ENCODE measurements around the gene GATA6.
"Not testable (repeated sequence)": the region's sequence is repeated elsewhere in the genome, so short reads cannot be mapped to it uniquely, and the experiment has no call there.

GATA6 gene

DNA sequence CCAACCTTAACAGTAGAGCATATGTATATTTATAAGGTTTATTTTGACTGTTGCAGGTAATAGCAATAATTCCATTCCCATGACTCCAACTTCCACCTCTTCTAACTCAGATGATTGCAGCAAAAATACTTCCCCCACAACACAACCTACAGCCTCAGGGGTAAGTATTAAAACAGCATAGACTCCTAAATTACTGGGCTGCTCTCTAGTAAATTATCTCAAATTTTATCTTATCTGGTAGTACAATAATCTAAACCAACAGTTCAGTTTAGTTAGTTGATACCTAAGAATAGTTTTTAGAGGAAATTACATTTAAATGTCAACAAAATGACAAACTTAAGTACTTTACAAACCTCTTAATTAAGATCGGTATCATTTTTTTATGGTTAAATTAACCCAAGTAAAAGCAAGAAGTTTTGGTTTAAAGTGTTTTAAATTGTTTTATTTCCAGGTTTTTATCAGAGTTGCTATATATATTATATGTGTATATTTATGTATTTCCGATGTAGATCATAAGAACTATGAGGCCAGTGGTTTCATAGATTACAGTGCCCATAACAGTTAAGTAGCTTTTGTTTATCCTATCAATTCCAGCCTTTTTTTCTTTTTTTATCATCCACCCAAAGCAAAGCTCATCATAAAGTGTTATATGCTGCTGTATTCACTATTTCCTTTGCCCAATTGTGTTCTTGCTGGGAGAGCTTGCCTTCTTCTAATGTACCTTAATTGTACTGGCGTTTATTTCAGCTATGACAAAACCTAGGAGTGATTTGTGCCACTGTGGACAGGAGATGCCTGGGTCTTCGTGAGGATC is 13.7 kb downstream of the GATA6 start:
- TF ChIP-seq POLR2A (IDR thresholded peaks at IDR 0.05; ENCODE audit: low read depth, low read length), result no peak
- FAIRE-seq (no peak), DNase-seq (ENCODE audit: insufficient read length, low spot score) (no peak)

GRCh38 chr18:22183698-22184170 is 14.3 kb downstream of the GATA6 start:
- DNase-seq (ENCODE audit: insufficient read length, low spot score) (no peak), FAIRE-seq (no peak)
- TF ChIP-seq POLR2A (IDR thresholded peaks at IDR 0.05; ENCODE audit: low read depth, low read length), result no peak

DNA sequence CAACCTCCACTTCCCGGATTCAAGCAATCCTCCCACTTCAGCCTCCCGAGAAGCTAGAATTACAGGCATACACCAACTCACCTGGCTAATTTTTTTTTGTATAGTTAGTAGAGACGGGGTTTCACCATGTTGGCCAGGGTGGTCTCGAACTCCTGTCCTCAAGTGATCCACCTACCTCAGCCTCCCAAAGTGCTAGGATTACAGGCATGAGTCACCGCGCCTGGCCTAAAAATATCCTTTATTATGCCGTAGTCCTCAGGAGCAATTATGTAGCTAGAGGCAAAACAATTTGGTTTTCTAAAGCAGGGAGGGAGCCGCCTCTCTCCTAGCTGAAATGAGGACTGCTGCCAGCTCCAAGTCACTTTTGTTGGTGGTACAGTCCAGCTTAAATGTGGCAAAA is 15.2 kb downstream of the GATA6 start:
- not testable (repeated sequence) for FAIRE-seq; DNase-seq (ENCODE audit: insufficient read length, low spot score)

DNA sequence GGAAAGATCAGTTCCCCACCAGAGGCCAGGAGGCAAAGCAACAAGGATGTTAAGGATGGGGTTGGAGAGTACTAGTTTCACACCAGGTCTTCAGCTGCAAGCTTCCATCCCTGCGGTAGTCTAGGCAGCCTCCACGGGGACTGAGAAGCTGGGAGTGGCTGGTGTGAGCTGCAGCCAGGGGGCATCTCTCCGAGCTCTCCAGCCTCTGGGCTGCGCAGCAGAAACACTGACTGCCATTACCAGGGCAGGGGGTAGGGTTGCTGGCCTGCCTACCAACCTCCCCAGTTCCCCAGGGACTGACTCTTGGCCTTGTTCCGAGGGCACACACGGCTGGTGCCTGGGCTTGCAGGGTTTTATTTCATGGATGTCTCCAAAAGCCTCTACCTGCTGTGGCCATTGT is 15.9 kb downstream of the GATA6 start:
- DNase-seq (ENCODE audit: insufficient read length, low spot score) (no peak), FAIRE-seq (no peak)
- TF ChIP-seq POLR2A (IDR thresholded peaks at IDR 0.05; ENCODE audit: low read depth, low read length), result no peak

GRCh38 chr18:22185771-22186386 is 16.5 kb downstream of the GATA6 start:
- no peak for TF ChIP-seq POLR2A (IDR thresholded peaks at IDR 0.05; ENCODE audit: low read depth, low read length)
- no peak for FAIRE-seq
- DNase-seq (ENCODE audit: insufficient read length, low spot score), result no peak

DNA sequence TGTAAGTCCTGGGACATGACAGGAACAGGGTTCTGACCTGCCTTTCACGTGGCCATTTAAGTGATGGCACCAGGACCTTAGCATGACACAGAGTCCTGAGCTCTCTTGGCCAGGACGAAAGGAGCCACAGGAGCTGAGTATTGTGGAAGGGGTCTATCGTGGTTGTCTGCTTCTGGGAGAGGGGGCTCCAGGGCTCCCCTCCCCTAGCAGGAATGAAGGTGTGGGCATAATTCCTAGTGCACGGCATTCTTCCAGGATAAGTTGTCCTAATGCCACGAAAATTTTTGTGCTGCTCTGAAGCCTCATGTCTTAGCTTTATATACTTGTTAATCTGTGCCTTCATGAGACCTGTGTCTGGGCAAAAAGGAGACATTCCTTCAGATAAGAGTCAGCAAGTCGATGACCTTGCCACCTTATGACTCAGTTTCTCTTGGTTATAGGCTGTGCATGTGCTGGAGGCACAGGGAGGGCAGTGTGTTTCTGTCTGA is 17.1 kb downstream of the GATA6 start:
- DNase-seq (ENCODE audit: insufficient read length, low spot score) (no peak), FAIRE-seq (no peak)

DNA sequence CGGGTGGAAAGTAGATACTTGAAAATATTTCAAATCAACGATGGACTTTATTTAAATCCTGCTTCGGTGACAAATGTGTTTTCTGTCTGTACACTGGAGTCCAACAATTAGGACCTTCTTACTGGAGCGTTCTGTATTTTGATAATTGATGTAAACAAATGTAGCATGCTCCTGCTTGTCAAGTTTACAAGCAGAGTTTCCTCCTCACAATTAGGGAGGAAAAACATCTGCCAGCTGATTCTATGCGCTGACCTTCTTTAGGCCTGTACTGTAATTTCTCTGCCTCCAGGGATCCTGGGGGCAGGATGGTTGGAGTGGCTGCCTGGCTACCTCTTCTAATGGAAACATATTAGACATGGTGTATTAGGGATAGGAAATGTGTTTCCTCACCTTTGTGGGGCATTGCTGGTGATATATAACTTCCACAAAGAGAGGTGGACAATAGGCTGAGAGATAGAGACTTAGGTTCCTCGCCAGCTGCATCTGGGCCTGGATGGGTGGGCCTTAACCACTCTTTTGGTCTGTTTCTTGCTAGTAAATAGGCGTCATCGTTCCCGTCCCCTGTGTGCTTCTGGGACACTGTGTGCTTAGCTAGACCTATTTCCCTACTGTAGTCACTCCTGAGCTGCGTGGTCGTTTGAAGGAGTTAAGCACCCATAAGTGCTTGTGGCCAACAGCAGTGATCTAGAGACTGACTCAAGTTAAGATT is 19.3 kb downstream of the GATA6 start:
- FAIRE-seq, result no peak
- no peak for DNase-seq (ENCODE audit: insufficient read length, low spot score)
- no peak for TF ChIP-seq POLR2A (IDR thresholded peaks at IDR 0.05; ENCODE audit: low read depth, low read length)

More for the DNA sequence above, 17.1 kb downstream of the GATA6 start:
- TF ChIP-seq POLR2A (IDR thresholded peaks at IDR 0.05; ENCODE audit: low read depth, low read length), result no peak

GRCh38 chr18:22189449-22190166 is 20.2 kb downstream of the GATA6 start:
- no peak for FAIRE-seq

GRCh38 chr18:22191346-22191695 is 21.9 kb downstream of the GATA6 start:
- FAIRE-seq (no peak), DNase-seq (ENCODE audit: insufficient read length, low spot score) (no peak)
- no peak for TF ChIP-seq POLR2A (IDR thresholded peaks at IDR 0.05; ENCODE audit: low read depth, low read length)

More at GRCh38 chr18:22189449-22190166, 20.2 kb downstream of the GATA6 start:
- no peak for TF ChIP-seq POLR2A (IDR thresholded peaks at IDR 0.05; ENCODE audit: low read depth, low read length)
- no peak for DNase-seq (ENCODE audit: insufficient read length, low spot score)

GRCh38 chr18:22191923-22192322 is 22.5 kb downstream of the GATA6 start:
- TF ChIP-seq POLR2A (IDR thresholded peaks at IDR 0.05; ENCODE audit: low read depth, low read length), result no peak
- FAIRE-seq (no peak), DNase-seq (ENCODE audit: insufficient read length, low spot score) (no peak)

- no peak for TF ChIP-seq POLR2A (IDR thresholded peaks at IDR 0.05; ENCODE audit: low read depth, low read length)
- DNase-seq (ENCODE audit: insufficient read length, low spot score), result no peak
- FAIRE-seq, result no peak
Measured at GRCh38 chr18:22193466-22193865, 24.1 kb downstream of the GATA6 start.

GRCh38 chr18:22194151-22194598 is 24.8 kb downstream of the GATA6 start:
- DNase-seq (ENCODE audit: insufficient read length, low spot score) (no peak), FAIRE-seq (no peak)
- TF ChIP-seq POLR2A (IDR thresholded peaks at IDR 0.05; ENCODE audit: low read depth, low read length), result no peak

GRCh38 chr18:22195052-22195451 is 25.7 kb downstream of the GATA6 start:
- no peak for TF ChIP-seq POLR2A (IDR thresholded peaks at IDR 0.05; ENCODE audit: low read depth, low read length)
- FAIRE-seq, result no peak

DNA sequence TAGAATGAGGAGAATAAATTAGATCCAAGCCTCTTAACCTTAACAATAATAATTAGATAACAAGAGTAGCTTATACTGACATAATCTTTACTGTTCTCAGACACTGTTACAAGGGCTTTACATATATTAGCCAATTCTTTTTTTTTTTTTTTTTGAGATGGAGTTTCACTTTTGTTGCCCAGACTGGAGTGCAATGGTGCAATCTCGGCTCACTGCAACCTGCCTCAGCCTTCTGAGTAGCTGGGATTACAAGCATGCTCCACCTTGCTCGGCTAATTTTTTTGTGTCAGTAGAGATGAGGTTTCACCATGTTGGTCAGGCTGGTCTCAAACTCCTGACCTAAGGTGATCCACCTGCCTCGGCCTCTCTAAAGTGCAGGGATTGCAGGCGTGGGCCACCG is 27.6 kb downstream of the GATA6 start:
- not testable (repeated sequence) for DNase-seq (ENCODE audit: insufficient read length, low spot score); FAIRE-seq

More at GRCh38 chr18:22195052-22195451, 25.7 kb downstream of the GATA6 start:
- DNase-seq (ENCODE audit: insufficient read length, low spot score), result no peak

All from H54 (cell line).